Measurements from ENCODE around the gene PAK6.
A peak's percentile ranks its signal among the peaks of the same experiment; 100 is the strongest.

PAK6 gene

GRCh38 chr15:40278026-40278425, 39.2 kb downstream of the PAK6 start:
- no peak for DNase-seq

- peak; percentile 5 for DNase-seq
Observed at GRCh38 chr15:40279437-40280141, 40.7 kb downstream of the PAK6 start.

GRCh38 chr15:40280260-40281056, 41.6 kb downstream of the PAK6 start:
- DNase-seq, result peak; percentile 12

- no peak for DNase-seq
Observed at GRCh38 chr15:40281057-40281800, 42.4 kb downstream of the PAK6 start.

- DNase-seq, result no peak
Observed at GRCh38 chr15:40281801-40282146, 42.9 kb downstream of the PAK6 start.

GRCh38 chr15:40282147-40282868, 43.4 kb downstream of the PAK6 start:
- peak; percentile 35 for DNase-seq

GRCh38 chr15:40282869-40283614, 44.2 kb downstream of the PAK6 start, which contains the start of gene ANKRD63:
Gene ANKRD63, minus strand, starts transcription at chr15:40283064. Its CDS starts 478 bp downstream, at chr15:40282586.
- DNase-seq, result no peak

GRCh38 chr15:40283615-40284300, 44.9 kb downstream of the PAK6 start:
- DNase-seq, result no peak

GRCh38 chr15:40285151-40285550, 46.3 kb downstream of the PAK6 start:
- no peak for DNase-seq

- no peak for DNase-seq
Observed at GRCh38 chr15:40285554-40286011, 46.7 kb downstream of the PAK6 start.

- no peak for DNase-seq
Observed at GRCh38 chr15:40286061-40286532, 47.2 kb downstream of the PAK6 start.

GRCh38 chr15:40286794-40287193, 47.9 kb downstream of the PAK6 start:
- no peak for DNase-seq

- no peak for DNase-seq
Observed at GRCh38 chr15:40287505-40287904, 48.6 kb downstream of the PAK6 start.

GRCh38 chr15:40287968-40288367, 49.1 kb downstream of the PAK6 start:
- no peak for DNase-seq

- DNase-seq, result no peak
Observed at GRCh38 chr15:40289140-40289775, 50.4 kb downstream of the PAK6 start.

GRCh38 chr15:40290545-40290917, 51.7 kb downstream of the PAK6 start:
- no peak for DNase-seq

GRCh38 chr15:40290918-40291574, 52.2 kb downstream of the PAK6 start:
- no peak for DNase-seq

GRCh38 chr15:40292246-40292645, 53.4 kb downstream of the PAK6 start:
- DNase-seq, result no peak

GRCh38 chr15:40293006-40293405, 54.1 kb downstream of the PAK6 start:
- no peak for DNase-seq

Measured in MV-4-11 (cell line).